Fibroblast of skin of right biceps (primary cell): ENCODE results near the gene STAU1.
A peak's percentile ranks its signal among the peaks of the same experiment; 100 is the strongest.
"Not testable (repeated sequence)": the region's sequence is repeated elsewhere in the genome, so short reads cannot be mapped to it uniquely, and the experiment has no call there.

ENCODE experiments used
- DNase-seq: peaks from one replicate; pipeline ENCODE4 v3.0.0-alpha.2; 2013

STAU1 gene

GRCh38 chr20:49112596-49113274, 75.4 kb downstream of the STAU1 start:
- DNase-seq, result peak; percentile 24

- no peak for DNase-seq
Measured at GRCh38 chr20:49110767-49111694, 77.1 kb downstream of the STAU1 start.

GRCh38 chr20:49106328-49106727, 81.8 kb downstream of the STAU1 start:
- DNase-seq, result no peak

GRCh38 chr20:49104979-49105547, 83.1 kb downstream of the STAU1 start:
- not testable (repeated sequence) for DNase-seq

GRCh38 chr20:49104365-49104648, 83.8 kb downstream of the STAU1 start:
- DNase-seq, result no peak

- no peak for DNase-seq
Measured at GRCh38 chr20:49103647-49104364, 84.3 kb downstream of the STAU1 start.

- no peak for DNase-seq
Measured at GRCh38 chr20:49103019-49103418, 85.1 kb downstream of the STAU1 start.

GRCh38 chr20:49100972-49101371, 87.2 kb downstream of the STAU1 start:
- DNase-seq, result no peak

- not testable (repeated sequence) for DNase-seq
Measured at GRCh38 chr20:49100292-49100691, 87.8 kb downstream of the STAU1 start.

- no peak for DNase-seq
Measured at GRCh38 chr20:49099011-49099410, 89.1 kb downstream of the STAU1 start.

- DNase-seq, result no peak
Measured at GRCh38 chr20:49098136-49098535, 90.0 kb downstream of the STAU1 start.

- DNase-seq, result no peak
Measured at GRCh38 chr20:49097159-49097558, 91.0 kb downstream of the STAU1 start.

- DNase-seq, result no peak
Measured at GRCh38 chr20:49096203-49096730, 91.9 kb downstream of the STAU1 start.

- no peak for DNase-seq
Measured at GRCh38 chr20:49091762-49092161, 96.4 kb downstream of the STAU1 start.

GRCh38 chr20:49091104-49091503, 97.0 kb downstream of the STAU1 start:
- no peak for DNase-seq

- not testable (repeated sequence) for DNase-seq
Measured at GRCh38 chr20:49082295-49082694, 105.8 kb downstream of the STAU1 start.

GRCh38 chr20:49078310-49078709, 109.8 kb downstream of the STAU1 start:
- DNase-seq, result no peak

GRCh38 chr20:49074521-49074920, 113.6 kb downstream of the STAU1 start:
- no peak for DNase-seq
